Thyroid gland (tissue), 4 donors: ENCODE results near the gene ZNF235.

Experiments used
- POLR2A ChIP-seq, 2 donors: fragments of 450-650 bp; IDR thresholded peaks; one replicate each; pipeline ENCODE4 v1.6.1; 2017; ENCODE audit warnings: antibody characterized with exemption in 2 of 2, mild to moderate bottlenecking in 2 of 2, moderate library complexity in 1 of 2
- TF ChIP-seq, protein P1 (sequence below), 6 experiments: fragments of 200-600 bp in 3 of 6; fragments of 450-650 bp in 3 of 6; sonication (generic) in 3 of 6; IDR thresholded peaks; one replicate each; pipeline ENCODE4 v1.5.1; 2016 to 2019; ENCODE audit warnings: antibody characterized with exemption in 6 of 6, mild to moderate bottlenecking in 2 of 6, inconsistent platforms in 1 of 6, moderate library complexity in 1 of 6

DNA sequence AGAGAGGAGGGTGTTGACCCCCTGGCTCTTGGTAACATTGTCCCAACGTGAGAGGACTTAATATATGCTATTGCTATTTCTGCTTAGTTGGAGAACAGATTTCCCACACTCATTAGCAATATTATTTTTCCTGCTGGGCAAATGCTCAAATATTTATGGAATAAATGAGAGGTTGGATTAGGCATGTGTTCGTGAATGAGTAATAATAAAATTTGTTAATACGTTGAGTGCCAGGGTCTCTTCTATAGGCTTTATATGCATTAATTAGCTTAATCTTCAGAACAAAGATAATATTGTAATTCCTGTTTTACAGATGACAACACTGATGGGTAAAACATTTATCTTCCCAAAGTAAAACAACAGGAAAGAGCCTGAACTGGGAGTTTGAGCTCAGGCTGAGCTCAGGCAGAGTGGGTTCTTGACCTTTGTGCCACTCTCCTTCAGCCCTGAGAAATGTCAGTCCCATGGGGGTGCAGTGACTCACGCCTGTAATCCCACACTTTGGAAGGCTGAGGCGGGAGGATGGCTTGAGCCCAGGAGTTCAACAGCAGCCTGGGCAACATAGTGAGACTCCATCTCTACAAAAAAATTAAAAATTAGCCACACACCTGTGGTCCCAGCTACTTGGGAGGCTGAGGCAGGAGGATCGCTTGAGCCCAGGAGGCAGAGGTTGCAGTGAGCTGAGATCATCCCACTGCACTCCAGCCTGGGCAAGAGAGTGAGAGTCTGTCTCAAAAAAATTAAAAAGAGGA, 44.0 kb downstream of the ZNF235 start:
- TF ChIP-seq, protein P1, sequence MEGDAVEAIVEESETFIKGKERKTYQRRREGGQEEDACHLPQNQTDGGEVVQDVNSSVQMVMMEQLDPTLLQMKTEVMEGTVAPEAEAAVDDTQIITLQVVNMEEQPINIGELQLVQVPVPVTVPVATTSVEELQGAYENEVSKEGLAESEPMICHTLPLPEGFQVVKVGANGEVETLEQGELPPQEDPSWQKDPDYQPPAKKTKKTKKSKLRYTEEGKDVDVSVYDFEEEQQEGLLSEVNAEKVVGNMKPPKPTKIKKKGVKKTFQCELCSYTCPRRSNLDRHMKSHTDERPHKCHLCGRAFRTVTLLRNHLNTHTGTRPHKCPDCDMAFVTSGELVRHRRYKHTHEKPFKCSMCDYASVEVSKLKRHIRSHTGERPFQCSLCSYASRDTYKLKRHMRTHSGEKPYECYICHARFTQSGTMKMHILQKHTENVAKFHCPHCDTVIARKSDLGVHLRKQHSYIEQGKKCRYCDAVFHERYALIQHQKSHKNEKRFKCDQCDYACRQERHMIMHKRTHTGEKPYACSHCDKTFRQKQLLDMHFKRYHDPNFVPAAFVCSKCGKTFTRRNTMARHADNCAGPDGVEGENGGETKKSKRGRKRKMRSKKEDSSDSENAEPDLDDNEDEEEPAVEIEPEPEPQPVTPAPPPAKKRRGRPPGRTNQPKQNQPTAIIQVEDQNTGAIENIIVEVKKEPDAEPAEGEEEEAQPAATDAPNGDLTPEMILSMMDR (IDR thresholded peaks at IDR 0.05) = no peak
- no peak for TF ChIP-seq POLR2A (IDR thresholded peaks at IDR 0.05)
